GM18858 (cell line): ENCODE results near the gene WDR48.
"Not testable (repeated sequence)": the region's sequence is repeated elsewhere in the genome, so short reads cannot be mapped to it uniquely, and the experiment has no call there.

Experiments
- ATAC-seq: cut with Tn5 transposase; IDR thresholded peaks from one replicate; pipeline ENCODE4 v1.9.1; 2021; ENCODE audit not compliant: unreplicated experiment

The WDR48 gene

DNA sequence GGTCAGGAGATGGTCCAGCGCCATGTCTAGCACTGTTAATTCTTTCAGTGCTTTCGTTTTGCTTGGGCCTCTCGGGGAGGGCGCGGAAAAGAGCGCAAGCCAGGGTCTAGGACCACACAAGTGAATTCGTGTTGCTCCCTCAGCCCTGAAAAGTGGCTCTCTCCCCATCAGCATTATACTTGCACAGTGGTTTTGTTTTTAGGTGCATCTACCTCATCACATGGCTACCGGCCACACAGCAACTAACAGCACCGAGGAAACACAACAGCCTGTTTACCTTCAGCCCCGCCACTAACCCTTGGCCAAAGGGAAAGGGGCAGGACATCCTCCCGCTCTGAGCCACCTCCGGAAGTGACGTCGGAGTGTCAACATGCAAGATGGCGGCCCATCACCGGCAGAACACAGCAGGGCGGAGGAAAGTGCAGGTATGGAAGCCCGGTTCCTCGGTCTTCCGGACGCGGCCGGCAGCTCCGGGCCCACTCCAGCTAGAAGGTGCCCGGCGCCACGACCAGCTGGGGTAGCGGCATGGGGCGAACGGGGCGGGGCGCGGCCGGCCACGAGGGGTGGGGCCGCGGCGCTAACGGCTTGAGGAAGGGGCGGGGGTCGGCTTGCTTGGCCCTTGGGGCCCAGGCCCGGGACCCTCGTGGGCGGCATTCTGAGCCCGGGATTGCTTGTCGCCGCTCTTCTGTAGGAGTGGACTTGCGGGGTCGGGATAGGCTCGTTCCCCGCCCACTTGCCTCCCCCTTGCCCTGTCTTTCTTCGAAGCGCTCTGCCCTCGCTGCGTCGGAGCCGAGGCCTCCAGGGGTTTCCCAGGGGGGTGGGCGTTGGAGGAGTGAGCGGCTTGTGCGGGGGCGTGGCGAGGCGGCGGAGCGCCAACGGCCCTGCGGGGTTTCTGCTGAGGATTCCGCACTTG, at the start of gene WDR48, which contains the start of gene SCN11A:
Gene WDR48 (plus strand): TSS at position 368 of the 913 bp plus-strand sequence. CDS start 10 bp downstream, at position 378.
Gene SCN11A (minus strand): TSS at position 296 of the 913 bp plus-strand sequence. CDS start 101,582 bp downstream, outside the sequence.
- peak; percentile 96 for ATAC-seq

- ATAC-seq, result no peak
These were observed 46.5 kb upstream of the WDR48 start for GRCh38 chr3:39005295-39005694.

GRCh38 chr3:39011191-39011736, 40.6 kb upstream of the WDR48 start:
- no peak for ATAC-seq

DNA sequence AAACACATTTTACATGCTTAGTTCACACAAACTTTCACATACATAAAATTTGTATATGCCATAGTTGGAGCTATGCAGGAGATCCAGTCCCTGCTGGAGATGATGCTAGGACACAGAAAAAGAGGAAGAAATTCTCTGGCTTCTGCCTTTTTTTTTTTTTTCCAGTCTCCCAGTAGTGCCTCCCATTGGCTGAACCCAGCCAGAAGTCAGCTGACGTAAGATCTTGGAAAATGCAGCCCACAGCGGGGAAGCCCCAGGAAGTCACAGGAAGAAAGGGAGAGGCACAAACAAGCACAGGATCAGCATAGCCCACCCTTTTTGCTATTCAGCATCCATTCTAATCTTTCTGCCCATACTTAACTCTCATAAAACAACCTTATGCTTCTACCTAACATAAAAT, 38.5 kb upstream of the WDR48 start:
- ATAC-seq, result no peak

DNA sequence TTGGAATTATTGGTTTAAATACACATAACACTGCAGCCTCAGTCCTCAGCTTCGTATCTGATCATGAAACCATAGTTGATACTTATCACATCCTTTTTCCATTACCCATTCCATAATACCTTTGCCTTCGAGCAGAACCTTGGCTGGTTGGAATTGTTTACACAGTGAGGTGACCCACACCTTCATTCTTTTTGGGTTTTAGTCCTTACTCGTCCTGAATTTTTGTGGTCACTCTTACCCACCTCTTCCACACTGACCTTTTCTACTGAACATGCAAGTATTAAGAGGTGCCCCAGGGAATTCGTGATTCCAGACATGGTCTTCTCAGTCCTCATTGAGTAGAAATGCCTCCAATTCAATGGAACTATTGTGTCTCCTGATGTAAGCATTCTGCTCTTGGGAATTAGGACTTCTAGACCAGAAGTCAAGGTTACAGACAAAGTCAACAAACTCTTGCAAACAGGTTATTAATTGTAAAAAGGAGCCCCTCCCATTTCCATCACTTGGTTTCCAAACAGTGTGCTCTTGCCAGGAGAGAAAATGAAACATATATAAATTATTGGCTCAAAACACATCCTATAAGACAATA, 37.8 kb upstream of the WDR48 start:
- no peak for ATAC-seq

DNA sequence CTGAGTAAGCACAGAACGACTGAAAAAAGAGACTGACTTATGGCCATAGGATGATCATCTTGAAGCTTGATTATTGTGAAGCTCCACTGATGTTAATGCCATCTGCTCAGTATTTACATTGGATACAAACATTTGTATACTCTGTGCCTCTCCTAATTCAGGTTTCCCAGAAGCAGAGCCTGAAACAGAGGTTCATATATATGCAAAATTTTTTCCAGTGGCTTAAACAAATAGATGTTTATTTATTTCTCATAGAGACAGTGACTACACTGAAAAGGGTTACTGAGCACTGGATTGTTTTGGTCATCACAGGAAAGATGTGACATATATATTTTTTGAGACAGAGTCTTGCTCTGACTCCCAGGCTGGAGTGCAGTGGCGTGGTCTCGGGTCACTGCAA, 36.4 kb upstream of the WDR48 start:
- ATAC-seq, result no peak

GRCh38 chr3:39019299-39019698, 32.5 kb upstream of the WDR48 start:
- no peak for ATAC-seq

- ATAC-seq, result no peak
These were observed 30.8 kb upstream of the WDR48 start for GRCh38 chr3:39021029-39021428.

DNA sequence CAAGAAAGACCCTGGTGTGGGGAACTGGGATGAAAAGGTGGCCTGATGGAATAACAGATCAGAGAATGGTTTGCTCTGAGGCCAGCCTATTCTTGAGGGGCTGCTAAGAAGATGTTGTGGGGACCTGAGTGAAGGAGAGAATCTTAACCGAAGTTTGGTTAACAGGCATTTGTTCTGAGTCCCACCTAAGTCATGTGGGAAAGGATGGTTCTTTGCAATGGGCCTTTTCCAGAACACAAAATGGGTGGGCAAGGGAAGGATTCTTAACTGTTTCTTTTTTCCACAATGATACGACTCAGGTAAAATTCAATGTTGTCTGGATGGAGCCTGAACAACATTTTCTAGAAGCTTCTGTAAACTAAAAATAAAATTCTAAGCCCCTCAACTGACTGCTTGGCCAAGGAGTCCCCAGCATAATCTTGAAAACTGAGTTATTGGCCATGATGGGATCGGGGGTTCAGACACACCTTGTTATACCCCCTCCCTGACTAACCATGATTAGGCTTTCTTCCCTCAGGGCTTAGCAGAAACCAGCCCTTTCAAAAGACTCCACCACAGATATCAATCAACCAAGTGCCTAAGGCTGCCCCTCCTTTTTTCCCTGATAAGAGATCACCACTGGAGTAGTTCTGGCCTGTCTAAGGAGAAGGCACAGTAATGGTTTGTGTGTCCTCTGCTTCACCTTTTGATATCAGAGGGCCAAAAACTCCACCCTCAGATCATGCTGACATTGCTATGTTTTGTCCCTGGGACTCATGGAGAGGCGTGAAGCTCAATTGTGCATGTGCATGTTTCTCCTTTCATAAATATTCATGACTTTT, 30.1 kb upstream of the WDR48 start:
- no peak for ATAC-seq

DNA sequence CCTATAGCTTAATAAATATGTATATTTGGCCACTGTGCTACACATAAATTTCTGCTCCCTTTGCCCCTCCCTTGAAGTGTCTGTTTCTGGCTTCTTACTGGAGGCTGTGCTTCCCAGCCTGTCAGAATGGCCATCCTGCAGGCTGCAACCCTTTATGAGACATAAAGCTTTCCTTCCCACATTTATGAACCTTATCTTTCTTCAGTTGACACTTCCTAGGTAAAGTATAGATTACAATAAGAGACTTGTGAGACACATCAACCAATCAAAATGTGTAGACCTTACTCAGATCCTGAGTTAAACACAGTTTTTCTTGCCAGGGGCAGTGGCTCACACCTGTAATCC, 29.6 kb upstream of the WDR48 start:
- ATAC-seq, result no peak

DNA sequence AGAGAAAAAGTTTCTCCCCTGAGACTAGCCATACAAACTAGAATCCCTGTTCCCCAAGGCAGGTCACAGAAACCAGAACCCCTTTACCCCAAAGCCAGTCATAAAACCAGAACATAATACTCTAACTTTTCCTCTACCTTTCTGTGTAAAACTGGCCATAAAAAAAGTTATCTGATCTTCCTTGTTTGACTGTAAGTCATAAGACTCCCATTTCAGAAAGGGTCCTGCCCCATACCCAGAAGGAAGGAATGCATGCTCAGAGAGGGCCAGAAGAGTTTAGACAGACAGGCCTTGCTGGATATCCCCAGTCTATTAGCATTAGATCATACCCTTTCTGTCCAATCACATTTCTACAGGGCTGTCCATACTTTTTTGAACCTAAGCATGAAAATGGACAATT, 27.3 kb upstream of the WDR48 start:
- ATAC-seq, result no peak

- ATAC-seq, result no peak
These were observed 26.4 kb upstream of the WDR48 start for GRCh38 chr3:39025222-39025970.

DNA sequence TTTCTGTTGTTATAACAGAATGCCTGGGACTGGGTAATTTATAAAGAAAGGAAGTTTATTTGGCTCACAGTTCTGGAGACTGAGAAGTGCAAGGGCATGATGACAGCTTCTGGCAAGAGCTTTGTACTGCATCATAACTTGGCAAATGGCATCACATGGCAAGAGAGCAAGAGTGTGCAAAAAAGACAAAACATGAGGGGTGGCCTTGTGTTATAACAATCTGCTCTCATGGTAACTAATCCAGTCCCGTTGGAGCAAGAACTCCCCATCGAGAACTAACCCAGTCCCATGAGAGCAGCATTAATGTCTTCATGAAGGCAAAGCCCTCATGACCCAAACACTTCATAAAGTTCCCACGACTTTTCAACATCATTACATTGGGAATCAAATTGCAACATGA, 23.3 kb upstream of the WDR48 start:
- ATAC-seq, result no peak

GRCh38 chr3:39029556-39029955, 22.3 kb upstream of the WDR48 start:
- ATAC-seq, result no peak

- no peak for ATAC-seq
These were observed 13.7 kb upstream of the WDR48 start for GRCh38 chr3:39038165-39038564.

- no peak for ATAC-seq
These were observed 1.8 kb upstream of the WDR48 start for GRCh38 chr3:39050029-39050428.

DNA sequence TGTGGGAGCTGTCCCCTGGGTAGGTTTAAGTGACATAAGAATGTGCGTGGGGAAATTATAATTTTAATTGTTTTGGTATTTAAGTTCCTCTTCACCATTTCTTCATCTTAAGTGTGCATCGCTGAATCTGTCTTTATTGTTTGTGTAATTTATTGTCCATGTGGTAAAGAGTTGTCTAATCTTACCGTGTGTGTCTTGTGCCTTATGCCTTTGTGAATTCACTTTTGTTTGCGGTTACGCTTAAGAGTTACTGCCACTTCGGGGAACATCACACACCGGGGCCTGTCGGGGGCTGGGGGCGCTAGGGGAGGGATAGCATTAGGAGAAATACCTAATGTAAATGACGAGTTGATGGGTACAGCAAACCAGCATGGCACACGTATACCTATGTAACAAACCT, 767 bp downstream of the WDR48 start:
- no peak for ATAC-seq

DNA sequence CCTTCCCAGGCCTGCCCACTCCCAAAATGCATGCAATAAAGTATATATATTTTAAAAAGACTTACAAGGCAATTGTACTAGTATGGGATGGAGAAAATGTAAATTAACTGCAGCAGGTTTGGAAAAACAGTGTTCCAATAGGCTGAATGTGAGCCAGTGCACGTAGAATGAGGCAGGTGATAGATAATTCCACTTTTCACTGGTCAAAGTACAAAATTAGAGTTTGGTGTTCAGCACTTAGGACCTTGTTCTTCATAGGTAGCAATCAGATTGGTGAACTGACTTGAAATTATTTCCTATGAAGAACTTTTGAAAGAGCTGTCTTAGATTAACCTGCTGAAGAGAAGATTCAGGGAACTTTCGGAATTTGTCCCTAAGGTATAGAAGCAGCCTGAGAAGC, 1.9 kb downstream of the WDR48 start:
- ATAC-seq, result no peak

GRCh38 chr3:39056151-39056550, 4.3 kb downstream of the WDR48 start:
- ATAC-seq, result no peak

- ATAC-seq, result not testable (repeated sequence)
These were observed 9.4 kb downstream of the WDR48 start for GRCh38 chr3:39061228-39061627.

- no peak for ATAC-seq
These were observed 10.4 kb downstream of the WDR48 start for GRCh38 chr3:39062180-39062579.
